Measurements from ENCODE around the gene PRICKLE2. TPM values are rescaled to one million over a fixed set of nuclear protein-coding genes. Genes with fewer than 3 reads are reported as not detected.

PRICKLE2 gene
- total and polyA plus RNA-seq, 2 donors (not counting 3 experiments of a cell fraction or from before 2014, with no cell fraction given) = 3.0 to 7.1 TPM

- FAIRE-seq (no peak), DNase-seq (ENCODE audit: low read depth, low spot score) (no peak)
- Histone ChIP-seq H2AFZ (ENCODE audit: low read depth, low read length) (no peak overlapping the region), H3K4me1 (ENCODE audit: control insufficient read depth, extremely low read depth, insufficient read depth, low read length) (peaks cover 29% of the 10 kb centered on the region), H3K4me2 (ENCODE audit: insufficient read depth, low read length) (no peak overlapping the region), H3K9me3 (replicated peaks; ENCODE audit: control insufficient read depth, insufficient read depth, low read length) (no peaks in the 10 kb centered on the region), H3K36me3 (ENCODE audit: control insufficient read depth in 2 of 2, extremely low read depth in 1 of 2, insufficient read depth in 2 of 2, low read length in 2 of 2) (no peaks in the 10 kb centered on the region), H3K27me3 (ENCODE audit: control insufficient read depth in 2 of 2, insufficient read depth in 2 of 2, low read length in 2 of 2) (no peaks in the 10 kb centered on the region), H3K79me2 (ENCODE audit: control insufficient read depth, insufficient read depth, low read length) (no peaks in the 10 kb centered on the region), H3K9ac (replicated peaks; ENCODE audit: extremely low read depth, insufficient read depth, low read length) (no peak overlapping the region), H3K4me3 (replicated peaks in 1 of 3; ENCODE audit: insufficient read depth in 1 of 3, low read depth in 1 of 3, low read length in 3 of 3) (no peak overlapping the region), H3K27ac (ENCODE audit: insufficient read depth, low read depth, low read length) (no peak overlapping the region), H4K20me1 (replicated peaks; ENCODE audit: control insufficient read depth, extremely low read depth, insufficient read depth, low read length) (no peaks in the 10 kb centered on the region), H3K9me1 (replicated peaks; ENCODE audit: control insufficient read depth, extremely low read depth, insufficient read depth, low read length) (no peaks in the 10 kb centered on the region)
- intact Hi-C loops (cut with micrococcal nuclease) = no loop called here
- dilution Hi-C loops (cut with MboI; ENCODE audit: extremely low pct_ligation_motif_present, low sequenced_read_pairs) = no loop called here
- TF ChIP-seq GATA2 (IDR thresholded peaks at IDR 0.05; ENCODE audit: insufficient read depth, insufficient read length, low read depth, low read length) = no peak
- TF ChIP-seq, protein P1, sequence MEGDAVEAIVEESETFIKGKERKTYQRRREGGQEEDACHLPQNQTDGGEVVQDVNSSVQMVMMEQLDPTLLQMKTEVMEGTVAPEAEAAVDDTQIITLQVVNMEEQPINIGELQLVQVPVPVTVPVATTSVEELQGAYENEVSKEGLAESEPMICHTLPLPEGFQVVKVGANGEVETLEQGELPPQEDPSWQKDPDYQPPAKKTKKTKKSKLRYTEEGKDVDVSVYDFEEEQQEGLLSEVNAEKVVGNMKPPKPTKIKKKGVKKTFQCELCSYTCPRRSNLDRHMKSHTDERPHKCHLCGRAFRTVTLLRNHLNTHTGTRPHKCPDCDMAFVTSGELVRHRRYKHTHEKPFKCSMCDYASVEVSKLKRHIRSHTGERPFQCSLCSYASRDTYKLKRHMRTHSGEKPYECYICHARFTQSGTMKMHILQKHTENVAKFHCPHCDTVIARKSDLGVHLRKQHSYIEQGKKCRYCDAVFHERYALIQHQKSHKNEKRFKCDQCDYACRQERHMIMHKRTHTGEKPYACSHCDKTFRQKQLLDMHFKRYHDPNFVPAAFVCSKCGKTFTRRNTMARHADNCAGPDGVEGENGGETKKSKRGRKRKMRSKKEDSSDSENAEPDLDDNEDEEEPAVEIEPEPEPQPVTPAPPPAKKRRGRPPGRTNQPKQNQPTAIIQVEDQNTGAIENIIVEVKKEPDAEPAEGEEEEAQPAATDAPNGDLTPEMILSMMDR (IDR thresholded peaks at IDR 0.05; ENCODE audit: extremely low read depth in 1 of 2, insufficient read depth in 1 of 2, low read depth in 1 of 2, low read length in 2 of 2) = no peak
- TF ChIP-seq POLR2A (IDR thresholded peaks at IDR 0.05; ENCODE audit: low read depth, low read length) = no peak
- TF ChIP-seq JUN (IDR thresholded peaks at IDR 0.05; ENCODE audit: borderline replicate concordance, insufficient read depth, insufficient read length, low read depth) = no peak
- TF ChIP-seq MAX (IDR thresholded peaks at IDR 0.05; ENCODE audit: insufficient read depth, insufficient read length) = no peak
- no peak for TF ChIP-seq POLR2AphosphoS5 (IDR thresholded peaks at IDR 0.05; ENCODE audit: insufficient read depth, low read depth, low read length)
- no peak for TF ChIP-seq MYC (IDR thresholded peaks at IDR 0.05; ENCODE audit: low read depth, low read length)
- TF ChIP-seq FOS (IDR thresholded peaks at IDR 0.05; ENCODE audit: borderline replicate concordance, insufficient read depth, low read length) = no peak
- TF ChIP-seq EZH2 (IDR thresholded peaks at IDR 0.05; ENCODE audit: borderline replicate concordance, low read depth, low read length, severe bottlenecking) = no peak
- ChIA-PET CTCF (interaction anchor here (1.0 kb wide), 1 partner anchor 39 kb away, joined by 3 read pairs; no protein-coding TSS in a partner anchor), POLR2A (no interaction called here)
- no TSS peak for BruUV-seq (replicated peaks)
These were observed 6.5 kb downstream of the PRICKLE2 start for GRCh38 chr3:64218746-64219145.
